GF-D8 (cell line): ENCODE results near the gene PCK2.
A peak's percentile ranks its signal among the peaks of the same experiment; 100 is the strongest.

Experiments used
- DNase-seq: peaks from one replicate; lab custom pipeline; 2025; lab: John Stamatoyannopoulos, UW

The PCK2 gene

DNA sequence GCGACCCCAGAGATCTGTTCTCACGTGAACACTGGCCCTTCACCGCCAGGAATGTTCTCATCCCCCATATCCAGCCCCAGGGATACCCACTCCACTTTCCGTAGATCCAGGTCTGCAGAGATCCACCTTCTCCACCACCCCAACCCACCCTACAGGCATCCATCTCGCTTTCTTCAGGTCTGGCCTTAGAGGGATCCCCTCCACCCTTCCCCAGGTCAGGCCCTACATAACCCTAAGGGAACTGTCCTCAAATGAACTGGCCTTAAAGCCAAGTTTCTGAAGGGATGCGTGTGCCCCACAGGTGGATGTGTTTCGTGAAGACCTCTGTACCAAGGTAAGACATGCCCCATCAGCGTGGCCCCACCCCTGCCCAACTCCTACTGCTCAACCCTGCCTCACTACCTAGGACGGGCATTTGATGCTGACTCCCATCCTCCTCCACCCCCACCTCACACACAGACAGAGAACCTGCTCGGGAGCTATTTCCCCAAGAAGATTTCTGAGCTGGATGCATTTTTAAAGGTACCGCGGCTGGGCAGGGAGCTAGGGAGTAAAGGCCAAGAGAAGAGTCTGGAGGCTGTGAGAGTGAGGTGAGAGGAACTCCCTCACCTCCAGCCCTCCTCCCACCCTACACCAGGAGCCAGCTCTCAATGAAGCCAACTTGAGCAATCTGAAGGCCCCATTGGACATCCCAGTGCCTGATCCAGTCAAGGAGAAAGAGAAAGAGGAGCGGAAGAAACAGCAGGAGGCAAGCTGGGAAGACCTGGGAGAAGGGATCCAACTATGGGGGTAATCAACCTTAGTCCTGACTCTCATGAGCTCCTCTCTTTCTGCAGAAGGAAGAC, 42.8 kb downstream of the PCK2 start:
- DNase-seq = no peak

DNA sequence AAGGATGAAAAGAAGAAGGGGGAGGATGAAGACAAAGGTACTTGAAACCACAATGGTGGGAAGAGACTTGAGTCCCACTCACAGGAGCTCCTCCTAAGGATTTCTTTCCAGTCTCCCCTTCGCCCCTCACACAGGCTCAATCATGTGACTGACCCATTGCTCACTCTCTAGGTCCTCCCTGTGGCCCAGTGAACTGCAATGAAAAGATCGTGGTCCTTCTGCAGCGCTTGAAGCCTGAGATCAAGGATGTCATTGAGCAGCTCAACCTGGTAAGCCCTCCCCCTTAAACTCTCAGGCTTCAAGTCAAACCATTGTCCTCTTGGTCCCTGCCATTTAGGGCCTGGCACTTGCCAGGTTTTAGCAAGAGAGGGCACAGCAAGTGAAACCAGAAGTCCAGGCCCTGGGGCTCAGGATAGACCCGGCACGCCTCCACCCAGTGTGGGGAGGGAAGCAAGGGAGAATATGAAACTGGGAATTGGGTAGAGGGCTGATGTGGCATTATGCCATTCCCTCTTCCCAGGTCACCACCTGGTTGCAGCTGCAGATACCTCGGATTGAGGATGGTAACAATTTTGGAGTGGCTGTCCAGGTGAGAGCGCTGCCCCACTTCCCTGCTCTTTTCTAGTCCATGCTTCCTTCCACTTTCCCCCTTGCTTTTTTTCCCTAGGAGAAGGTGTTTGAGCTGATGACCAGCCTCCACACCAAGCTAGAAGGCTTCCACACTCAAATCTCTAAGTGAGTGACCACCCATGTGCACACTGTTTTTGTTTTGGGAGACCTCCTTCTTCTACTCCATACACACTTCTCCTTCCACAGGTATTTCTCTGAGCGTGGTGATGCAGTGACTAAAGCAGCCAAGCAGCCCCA, 43.7 kb downstream of the PCK2 start:
- DNase-seq = no peak

DNA sequence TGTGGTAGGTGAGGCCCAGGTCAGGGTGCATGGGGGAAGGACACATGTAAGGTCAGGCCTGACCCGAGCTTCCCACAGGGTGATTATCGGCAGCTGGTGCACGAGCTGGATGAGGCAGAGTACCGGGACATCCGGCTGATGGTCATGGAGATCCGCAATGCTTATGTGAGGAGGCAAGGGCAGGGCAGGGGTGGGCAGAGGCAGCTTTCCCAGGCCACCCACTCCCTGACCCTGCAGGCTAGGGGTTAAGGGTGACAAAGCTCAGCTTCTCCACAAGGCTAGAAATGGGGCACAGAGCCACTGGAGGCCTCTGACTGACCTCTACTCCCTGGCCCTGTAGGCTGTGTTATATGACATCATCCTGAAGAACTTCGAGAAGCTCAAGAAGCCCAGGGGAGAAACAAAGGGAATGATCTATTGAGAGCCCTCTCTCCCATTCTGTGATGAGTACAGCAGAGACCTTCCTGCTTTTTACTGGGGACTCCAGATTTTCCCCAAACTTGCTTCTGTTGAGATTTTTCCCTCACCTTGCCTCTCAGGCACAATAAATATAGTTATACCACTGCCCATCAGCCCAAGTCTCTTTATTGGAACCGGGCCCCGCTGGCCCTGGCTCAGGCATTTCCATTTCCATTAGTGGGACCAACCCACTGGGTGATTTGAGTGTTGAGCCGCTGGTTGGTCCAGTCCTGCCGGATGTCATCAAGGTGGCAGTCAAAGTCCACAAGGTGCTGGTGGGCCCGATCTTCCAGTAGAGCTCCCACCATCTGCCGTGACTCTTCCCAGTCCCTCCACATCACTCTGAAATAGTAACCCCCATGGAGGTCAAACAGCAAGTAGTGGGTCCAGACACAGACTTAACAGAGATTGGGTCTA, 44.5 kb downstream of the PCK2 start:
- DNase-seq = no peak

DNA sequence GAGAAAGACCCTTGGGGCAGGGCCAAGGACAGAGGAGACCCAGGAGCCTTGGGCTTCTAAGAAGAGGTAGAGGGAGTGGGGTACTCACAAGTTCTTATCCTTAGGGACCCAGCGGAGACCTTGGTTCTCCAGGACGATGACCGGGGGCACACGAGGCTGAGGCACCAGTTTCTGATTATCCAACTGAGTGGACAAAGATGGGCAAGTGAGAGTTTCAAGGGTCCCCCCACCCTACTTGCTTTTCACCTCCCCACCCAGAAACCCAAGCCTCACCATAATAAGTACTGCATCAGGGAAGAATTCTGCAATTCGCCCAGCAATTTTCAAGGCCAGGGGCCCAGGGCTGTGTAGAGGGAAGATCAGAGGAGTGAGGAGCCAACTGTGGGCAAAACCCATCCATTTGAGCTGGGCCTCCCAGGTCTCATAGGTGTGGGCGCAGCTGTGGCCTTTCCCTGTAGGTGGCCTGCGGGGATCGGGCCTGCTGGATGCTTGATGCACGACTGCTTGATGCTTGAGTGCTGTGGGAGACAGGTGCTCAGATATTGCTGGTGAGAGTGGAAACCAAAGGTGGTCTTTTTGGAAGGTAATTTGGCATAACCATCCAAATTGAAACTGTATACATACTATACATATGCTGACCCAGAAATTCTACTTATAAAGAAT, 45.3 kb downstream of the PCK2 start:
- no peak for DNase-seq

DNA sequence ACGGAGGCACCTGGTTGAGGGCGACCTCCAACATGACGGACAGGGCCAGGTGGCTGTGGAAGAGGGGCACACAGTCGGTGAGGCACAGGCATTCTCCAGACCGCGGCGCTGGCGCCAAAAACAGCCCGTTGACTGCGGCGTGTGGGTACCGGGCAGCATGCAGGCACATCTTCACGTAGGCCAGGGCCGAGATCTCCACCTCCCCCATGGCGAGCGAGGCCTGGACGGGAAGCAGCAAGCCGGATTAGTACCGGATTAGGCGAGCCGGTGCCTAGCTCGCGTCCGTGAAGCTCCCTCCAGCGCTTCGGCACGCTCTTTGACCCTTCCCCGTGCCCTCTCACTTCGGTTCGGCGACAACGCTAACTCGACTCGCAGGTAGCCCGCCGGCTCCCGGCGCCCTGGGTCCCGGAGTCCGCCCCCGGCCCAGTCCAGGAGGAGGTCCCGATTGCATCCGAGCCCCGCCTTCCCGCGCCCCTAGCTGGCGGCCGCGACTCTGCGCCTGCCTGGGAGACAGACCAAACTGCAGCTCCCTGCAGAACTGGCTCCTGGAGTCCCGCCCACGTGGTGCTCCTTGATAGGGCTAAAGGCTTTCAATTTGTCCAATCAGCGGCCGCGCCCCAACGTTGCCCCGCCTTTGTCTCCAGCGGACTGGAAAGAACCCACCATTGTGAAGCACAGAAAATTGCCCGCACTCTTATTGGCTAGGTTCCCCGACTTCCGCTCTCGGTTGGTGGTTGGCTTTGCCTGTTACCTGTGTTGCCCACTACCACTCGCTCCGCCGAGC, 47.2 kb downstream of the PCK2 start, which contains the start of gene EMC9:
Gene EMC9, minus strand, starts transcription at position 495 of the 784 bp plus-strand sequence. Its CDS starts 287 bp downstream, at position 208.
- DNase-seq = peak; percentile 98

DNA sequence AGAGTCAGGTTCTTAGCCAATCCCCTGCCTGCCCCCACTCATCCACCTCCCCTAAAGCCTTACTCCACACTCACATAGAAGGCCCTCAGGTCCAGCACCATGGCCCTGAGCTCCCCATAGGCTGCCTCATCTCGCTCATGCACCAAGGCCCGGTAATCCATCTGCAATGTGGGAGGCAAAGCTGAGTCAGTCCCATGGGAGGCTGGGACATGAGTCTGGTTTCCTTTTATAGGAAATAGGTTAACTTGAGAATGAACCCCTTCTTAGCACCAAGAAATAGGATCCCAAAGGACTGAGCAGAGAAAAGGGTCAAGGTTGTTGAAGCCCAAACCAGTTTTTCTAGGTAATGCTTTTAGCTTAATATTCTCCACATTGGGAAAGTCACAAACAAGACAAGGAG, 49.4 kb downstream of the PCK2 start:
- DNase-seq = no peak

DNA sequence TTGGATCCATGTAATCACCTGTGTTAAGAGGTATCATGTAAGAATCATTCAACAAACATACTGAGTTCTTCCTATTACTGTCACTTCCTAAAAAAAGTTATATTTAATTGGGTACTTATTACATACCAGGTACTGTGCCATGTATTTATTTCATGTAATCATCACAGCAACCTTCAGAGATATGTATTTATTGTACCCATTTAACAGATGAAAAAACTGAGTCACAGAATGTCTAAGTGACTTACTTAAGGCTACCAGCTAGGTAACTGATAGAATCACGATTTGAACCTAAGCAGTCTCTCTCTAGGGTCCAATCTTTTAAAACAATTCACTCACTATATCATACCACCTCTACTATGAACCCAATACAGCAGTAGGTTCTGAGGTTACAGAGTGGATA, 50.3 kb downstream of the PCK2 start:
- no peak for DNase-seq

DNA sequence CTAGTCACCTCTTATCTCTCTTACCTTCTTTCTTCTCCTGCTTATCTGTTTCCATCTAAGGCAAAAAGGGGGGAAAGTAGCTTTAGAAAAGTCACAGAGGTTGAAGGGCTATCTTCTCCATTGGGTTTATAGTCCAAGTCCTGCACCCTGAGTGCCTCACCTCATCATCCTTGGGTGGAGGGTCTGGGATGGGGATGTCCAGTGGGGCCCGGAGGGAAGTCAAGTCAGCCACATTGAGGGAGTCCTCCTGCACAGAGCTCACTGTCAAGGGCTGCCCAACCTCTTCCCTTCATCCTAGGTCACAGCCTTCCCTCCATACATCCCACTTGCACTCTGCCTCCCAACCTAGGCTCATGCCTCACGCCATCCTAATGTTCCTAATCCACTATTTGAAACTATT, 51.1 kb downstream of the PCK2 start:
- DNase-seq = no peak

DNA sequence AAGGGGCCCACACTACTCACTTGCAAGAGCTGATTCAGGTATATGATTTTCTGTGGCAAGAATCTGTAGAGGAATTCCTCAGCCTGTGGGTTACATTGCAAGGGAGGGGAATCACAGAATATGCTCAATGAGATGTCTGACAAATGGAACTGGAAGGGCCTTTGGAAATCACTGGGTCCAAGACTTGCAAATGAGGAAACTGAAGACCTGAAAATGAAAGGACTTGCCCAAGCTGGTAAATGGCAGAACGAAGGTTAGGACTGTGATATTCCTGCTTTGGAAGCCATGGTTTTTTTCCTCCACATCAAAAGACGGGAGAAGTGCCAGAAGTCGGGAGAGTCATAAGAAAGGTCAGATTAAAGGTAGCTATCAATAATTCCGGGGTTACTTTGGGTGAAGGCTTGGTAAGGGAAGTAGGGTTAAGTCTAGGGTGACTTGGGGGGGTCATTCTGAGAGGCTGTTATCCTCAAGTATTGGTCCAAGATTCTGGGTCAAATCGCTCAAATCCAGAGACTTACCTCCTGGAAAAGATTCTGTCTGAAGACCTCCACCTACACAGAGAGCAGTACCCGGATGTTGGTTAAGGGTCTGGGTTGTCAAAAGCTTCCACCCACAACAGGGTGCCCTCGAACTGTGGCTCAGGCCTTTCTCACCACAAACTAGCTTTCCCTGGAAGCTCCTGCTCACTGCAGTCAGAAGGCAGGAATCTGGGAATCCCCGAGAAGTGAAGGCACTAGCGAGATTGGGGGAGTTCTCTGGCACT, 51.8 kb downstream of the PCK2 start:
- DNase-seq = no peak

DNA sequence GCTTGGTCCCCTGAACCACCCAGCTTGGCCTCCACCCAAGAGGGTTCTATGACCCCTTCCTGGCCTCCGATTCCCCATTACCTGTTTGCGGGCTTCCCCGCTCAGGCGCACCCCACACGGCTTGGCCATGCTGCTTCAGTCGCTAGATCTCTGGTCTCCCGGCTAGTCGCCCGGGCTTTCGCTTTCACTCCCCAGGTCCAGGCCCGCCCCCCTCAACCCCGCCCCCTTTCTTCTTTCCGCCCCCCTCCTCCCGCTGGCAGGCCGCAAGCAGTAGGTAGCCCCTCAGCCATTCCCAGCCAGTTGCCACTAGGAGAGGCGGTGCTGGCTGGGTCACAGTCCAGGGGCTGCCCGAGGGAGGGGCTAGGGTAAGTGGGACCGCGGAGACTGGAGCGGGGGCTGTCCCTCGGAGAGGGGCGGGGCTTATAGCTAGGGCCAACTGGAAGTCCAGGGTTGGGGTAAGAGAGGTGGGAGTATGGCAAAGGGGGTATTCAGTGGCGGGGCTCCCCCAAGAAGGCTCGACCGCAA, 52.4 kb downstream of the PCK2 start, which contains the start of gene PSME2:
Gene PSME2, minus strand, starts transcription at position 158 of the 525 bp plus-strand sequence. Its CDS starts 29 bp downstream, at position 129.
- peak; percentile 85 for DNase-seq

DNA sequence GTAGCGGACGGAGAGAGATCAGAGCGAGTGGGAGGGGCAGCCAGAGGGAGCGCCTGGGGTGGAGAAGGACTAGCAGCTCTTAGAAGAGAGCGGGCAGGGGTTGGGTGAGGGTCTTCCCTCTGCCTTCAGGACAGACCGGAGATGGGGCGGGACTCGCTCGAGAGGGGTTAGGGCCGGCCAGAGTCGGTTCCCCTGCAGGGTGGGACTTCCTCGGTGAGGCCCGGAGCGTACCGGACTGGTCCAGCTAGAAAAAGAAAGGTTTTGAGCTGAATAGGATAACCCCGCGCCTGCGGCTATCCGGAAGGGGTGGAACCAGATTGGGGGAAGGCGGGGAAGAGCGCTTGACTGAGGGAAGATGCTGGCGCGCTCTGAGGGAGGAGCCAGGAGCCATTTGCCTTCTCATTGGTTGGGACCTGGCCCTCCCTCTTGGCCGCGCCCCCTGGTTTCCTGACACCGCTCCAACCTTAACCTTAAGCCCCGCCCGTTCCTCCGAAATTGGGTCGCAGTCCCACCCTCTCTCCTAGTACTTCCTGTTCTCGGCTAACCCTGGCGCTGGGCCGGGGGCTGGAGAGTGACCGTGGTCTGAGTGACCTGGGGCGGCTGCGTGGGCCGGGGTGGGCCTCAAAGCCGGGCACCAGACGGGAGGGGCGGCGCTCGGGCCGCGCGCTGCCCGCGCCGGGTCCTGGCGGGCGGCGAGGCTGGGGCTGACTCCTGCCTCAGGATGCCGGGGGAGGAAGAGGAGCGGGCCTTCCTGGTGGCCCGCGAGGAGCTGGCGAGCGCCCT, 53.1 kb downstream of the PCK2 start, which contains the start of gene RNF31:
Gene RNF31, plus strand, starts transcription at position 521 of the 783 bp plus-strand sequence. Its CDS starts 201 bp downstream, at position 722.
- peak; percentile 96 for DNase-seq

DNA sequence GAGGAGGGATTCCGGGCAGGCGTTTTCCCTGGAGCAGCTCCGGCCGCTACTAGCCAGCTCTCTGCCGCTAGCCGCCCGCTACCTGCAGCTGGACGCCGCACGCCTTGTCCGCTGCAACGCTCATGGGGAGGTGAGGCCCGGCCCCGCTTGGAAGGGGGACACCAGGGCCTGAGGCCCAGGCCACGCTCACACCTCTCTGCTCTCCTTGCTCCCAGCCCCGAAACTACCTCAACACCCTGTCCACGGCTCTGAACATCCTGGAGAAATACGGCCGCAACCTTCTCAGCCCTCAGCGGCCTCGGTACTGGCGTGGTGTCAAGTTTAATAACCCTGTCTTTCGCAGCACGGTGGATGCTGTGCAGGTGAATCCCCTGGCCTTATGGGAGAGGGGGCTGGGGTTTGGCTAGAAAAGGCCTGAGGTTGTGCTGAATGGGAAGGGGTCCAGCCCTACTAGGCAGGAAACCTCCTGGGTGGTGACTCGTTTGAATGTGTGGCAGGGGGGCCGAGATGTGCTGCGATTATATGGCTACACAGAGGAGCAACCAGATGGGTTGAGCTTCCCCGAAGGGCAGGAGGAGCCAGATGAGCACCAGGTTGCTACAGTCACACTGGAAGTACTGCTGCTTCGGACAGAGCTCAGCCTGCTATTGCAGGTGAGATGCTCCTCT, 53.8 kb downstream of the PCK2 start:
- no peak for DNase-seq

DNA sequence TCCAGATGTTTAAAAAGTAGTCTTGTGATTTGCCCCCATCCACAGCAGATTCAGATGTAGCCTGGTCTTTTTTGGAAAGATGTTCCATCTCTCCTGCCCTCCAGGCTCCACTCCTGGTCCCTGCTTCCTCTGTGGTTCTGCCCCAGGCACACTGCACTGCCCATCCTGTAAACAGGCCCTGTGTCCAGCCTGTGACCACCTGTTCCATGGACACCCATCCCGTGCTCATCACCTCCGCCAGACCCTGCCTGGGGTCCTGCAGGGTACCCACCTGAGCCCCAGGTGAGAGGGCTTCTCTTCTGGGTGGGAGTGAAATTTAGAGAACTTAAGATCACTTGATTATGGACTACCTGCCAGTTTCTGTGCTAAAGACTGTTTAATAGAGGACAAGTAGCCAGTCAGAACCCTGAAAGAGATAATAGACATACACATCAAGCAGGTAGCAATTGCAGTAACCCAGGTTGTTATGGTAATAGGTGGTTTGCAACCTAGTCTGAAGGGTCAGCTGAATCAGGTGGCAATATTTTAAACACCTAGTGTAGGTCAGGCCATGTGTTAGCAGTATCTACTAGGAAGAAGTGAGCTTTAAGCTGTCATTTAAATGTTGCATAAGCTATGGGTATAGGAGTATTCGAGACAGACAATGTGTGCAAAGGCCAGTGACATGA, 55.3 kb downstream of the PCK2 start:
- no peak for DNase-seq

DNA sequence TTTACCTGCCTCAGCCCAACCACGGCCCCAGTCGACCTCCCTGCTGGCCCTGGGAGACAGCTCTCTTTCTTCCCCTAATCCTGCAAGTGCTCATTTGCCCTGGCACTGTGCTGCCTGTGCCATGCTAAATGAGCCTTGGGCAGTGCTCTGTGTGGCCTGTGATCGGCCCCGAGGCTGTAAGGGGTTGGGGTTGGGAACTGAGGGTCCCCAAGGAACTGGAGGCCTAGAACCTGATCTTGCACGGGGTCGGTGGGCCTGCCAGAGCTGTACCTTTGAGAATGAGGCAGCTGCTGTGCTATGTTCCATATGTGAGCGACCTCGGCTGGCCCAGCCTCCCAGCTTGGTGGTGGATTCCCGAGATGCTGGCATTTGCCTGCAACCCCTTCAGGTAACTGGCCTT, 56.0 kb downstream of the PCK2 start:
- no peak for DNase-seq

DNA sequence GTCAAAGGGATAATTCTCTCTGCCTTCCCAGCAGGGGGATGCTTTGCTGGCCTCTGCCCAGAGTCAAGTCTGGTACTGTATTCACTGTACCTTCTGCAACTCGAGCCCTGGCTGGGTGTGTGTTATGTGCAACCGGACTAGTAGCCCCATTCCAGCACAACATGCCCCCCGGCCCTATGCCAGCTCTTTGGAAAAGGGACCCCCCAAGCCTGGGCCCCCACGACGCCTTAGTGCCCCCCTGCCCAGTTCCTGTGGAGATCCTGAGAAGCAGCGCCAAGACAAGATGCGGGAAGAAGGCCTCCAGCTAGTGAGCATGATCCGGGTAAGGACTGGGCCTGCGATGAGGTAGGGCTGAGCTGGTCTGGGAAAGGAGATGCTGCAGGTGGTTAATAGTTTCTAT, 56.5 kb downstream of the PCK2 start:
- DNase-seq = no peak

DNA sequence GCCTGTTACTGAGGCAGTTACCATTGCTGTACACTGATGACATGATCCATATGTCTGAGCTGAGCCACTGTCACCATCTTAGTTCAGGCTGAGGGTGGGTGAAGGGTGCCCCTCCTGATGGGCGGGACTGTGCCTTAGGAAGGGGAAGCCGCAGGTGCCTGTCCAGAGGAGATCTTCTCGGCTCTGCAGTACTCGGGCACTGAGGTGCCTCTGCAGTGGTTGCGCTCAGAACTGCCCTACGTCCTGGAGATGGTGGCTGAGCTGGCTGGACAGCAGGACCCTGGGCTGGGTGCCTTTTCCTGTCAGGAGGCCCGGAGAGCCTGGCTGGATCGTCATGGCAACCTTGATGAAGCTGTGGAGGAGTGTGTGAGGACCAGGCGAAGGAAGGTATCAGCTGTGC, 56.9 kb downstream of the PCK2 start:
- DNase-seq = no peak

DNA sequence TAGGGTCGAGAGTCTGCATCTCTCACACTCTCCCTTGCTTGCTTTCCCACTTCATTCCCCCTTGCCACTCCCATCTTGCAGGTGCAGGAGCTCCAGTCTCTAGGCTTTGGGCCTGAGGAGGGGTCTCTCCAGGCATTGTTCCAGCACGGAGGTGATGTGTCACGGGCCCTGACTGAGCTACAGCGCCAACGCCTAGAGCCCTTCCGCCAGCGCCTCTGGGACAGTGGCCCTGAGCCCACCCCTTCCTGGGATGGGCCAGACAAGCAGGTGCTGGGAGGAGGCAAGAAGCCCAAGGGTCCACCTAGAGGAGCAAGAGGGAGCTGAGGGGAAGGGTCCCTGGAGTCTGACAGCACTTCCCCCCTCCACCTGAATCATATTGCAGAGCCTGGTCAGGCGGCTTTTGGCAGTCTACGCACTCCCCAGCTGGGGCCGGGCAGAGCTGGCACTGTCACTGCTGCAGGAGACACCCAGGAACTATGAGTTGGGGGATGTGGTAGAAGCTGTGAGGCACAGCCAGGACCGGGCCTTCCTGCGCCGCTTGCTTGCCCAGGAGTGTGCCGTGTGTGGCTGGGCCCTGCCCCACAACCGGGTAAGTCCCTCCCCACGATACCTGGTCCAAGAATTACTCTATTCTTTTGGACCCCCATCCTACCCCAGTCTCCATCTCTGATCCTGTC, 57.4 kb downstream of the PCK2 start:
- DNase-seq = no peak
